Measurements from ENCODE around the gene TMEM242. TPM values are rescaled to one million over a fixed set of nuclear protein-coding genes. Genes with fewer than 3 reads are reported as not detected.

Gene TMEM242
- total RNA-seq, 1 donor from 2014 or later: 9.6 TPM

GRCh38 chr6:157300006-157300405 lies 23.3 kb downstream of the TMEM242 start:
- Histone ChIP-seq H3K4me3 (ENCODE audit: low read depth, low read length) (no peak overlapping the region), H3K27me3 (ENCODE audit: control insufficient read depth, insufficient read depth, low read length) (no peaks in the 10 kb centered on the region), H3K36me3 (ENCODE audit: control insufficient read depth, insufficient read depth, low read length) (no peaks in the 10 kb centered on the region)
- TF ChIP-seq, protein P1, sequence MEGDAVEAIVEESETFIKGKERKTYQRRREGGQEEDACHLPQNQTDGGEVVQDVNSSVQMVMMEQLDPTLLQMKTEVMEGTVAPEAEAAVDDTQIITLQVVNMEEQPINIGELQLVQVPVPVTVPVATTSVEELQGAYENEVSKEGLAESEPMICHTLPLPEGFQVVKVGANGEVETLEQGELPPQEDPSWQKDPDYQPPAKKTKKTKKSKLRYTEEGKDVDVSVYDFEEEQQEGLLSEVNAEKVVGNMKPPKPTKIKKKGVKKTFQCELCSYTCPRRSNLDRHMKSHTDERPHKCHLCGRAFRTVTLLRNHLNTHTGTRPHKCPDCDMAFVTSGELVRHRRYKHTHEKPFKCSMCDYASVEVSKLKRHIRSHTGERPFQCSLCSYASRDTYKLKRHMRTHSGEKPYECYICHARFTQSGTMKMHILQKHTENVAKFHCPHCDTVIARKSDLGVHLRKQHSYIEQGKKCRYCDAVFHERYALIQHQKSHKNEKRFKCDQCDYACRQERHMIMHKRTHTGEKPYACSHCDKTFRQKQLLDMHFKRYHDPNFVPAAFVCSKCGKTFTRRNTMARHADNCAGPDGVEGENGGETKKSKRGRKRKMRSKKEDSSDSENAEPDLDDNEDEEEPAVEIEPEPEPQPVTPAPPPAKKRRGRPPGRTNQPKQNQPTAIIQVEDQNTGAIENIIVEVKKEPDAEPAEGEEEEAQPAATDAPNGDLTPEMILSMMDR (IDR thresholded peaks at IDR 0.05; ENCODE audit: insufficient read depth, low read length, poor library complexity, severe bottlenecking): no peak
- DNase-seq (ENCODE audit: low read depth): no peak

- Histone ChIP-seq H3K27me3 (ENCODE audit: control insufficient read depth, insufficient read depth, low read length) (no peaks in the 10 kb centered on the region), H3K36me3 (ENCODE audit: control insufficient read depth, insufficient read depth, low read length) (no peaks in the 10 kb centered on the region), H3K4me3 (ENCODE audit: low read depth, low read length) (no peak overlapping the region)
- no peak for DNase-seq (ENCODE audit: low read depth)
- TF ChIP-seq, protein P1 (IDR thresholded peaks at IDR 0.05; ENCODE audit: insufficient read depth, low read length, poor library complexity, severe bottlenecking): no peak
Observed at GRCh38 chr6:157298216-157298724, 25.0 kb downstream of the TMEM242 start.

DNA sequence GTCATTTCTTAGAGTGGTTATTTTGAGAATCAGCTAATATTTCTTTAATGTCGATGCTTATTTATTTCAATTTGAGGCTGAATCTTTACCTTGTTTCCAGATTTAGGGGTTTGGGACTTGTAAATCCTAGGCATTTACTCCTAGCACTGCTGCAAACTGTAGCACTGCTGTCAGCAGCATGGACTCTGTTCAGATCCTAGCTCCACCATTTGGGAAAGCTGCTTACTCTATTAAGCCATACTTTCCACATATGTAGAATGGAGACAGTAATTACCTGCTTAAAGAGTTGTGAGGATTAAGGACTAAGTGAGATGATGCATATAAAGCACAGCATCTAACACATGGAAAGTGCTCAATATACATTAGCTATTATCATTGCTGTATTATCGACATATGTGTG lies 28.7 kb downstream of the TMEM242 start:
- Histone ChIP-seq H3K27me3 (ENCODE audit: control insufficient read depth, insufficient read depth, low read length) (no peaks in the 10 kb centered on the region), H3K4me3 (ENCODE audit: low read depth, low read length) (no peak overlapping the region), H3K36me3 (ENCODE audit: control insufficient read depth, insufficient read depth, low read length) (no peaks in the 10 kb centered on the region)
- TF ChIP-seq, protein P1 (IDR thresholded peaks at IDR 0.05; ENCODE audit: insufficient read depth, low read length, poor library complexity, severe bottlenecking): no peak
- no peak for DNase-seq (ENCODE audit: low read depth)

DNA sequence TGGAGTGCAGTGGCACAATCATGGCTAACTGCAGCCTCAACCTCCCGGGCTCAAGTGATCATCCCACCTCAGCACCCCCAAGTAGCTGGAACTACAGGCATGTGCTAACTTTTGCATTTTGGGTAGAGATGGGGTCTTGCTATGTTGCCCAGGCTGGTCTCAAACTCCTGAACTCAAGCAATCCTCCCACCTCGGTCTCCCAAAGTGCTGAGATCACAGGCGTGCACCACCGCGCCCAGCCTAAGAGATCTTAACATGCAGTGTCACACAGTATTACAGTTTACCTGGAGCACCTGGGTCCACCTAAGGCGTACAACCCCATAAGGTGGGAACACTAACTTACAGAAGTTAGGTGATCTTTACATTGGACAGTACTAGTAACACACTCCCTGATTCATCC lies 29.5 kb downstream of the TMEM242 start:
- no peaks in the 10 kb centered on the region for H3K36me3 ChIP-seq (ENCODE audit: control insufficient read depth, insufficient read depth, low read length)
- TF ChIP-seq, protein P1 (IDR thresholded peaks at IDR 0.05; ENCODE audit: insufficient read depth, low read length, poor library complexity, severe bottlenecking): no peak
- no peaks in the 10 kb centered on the region for H3K27me3 ChIP-seq (ENCODE audit: control insufficient read depth, insufficient read depth, low read length)
- DNase-seq (ENCODE audit: low read depth): no peak
- H3K4me3 ChIP-seq (ENCODE audit: low read depth, low read length): no peak overlapping the region

GRCh38 chr6:157292202-157292601 lies 31.1 kb downstream of the TMEM242 start:
- Histone ChIP-seq H3K4me3 (ENCODE audit: low read depth, low read length) (no peak overlapping the region), H3K27me3 (ENCODE audit: control insufficient read depth, insufficient read depth, low read length) (no peaks in the 10 kb centered on the region), H3K36me3 (ENCODE audit: control insufficient read depth, insufficient read depth, low read length) (no peaks in the 10 kb centered on the region)
- DNase-seq (ENCODE audit: low read depth): no peak
- TF ChIP-seq, protein P1 (IDR thresholded peaks at IDR 0.05; ENCODE audit: insufficient read depth, low read length, poor library complexity, severe bottlenecking): no peak

DNA sequence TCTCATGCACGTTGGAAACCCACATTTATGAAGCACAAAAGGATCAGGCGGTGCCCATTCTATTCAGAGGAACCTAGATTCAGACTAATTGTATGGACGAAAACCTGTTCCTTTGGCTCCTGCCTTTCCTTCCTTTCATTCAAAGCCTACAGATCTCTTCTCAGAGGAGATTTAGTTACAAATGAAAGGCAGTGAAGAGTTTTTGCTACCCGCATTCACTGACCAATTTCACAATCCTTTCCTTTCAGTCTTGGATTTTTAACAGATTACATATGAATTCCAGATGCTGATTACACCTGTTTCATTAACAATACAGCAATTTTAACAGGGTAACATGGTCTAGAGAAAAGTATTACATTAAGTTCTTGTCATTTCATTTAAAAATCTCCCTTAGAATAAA lies 32.0 kb downstream of the TMEM242 start:
- TF ChIP-seq, protein P1 (IDR thresholded peaks at IDR 0.05; ENCODE audit: insufficient read depth, low read length, poor library complexity, severe bottlenecking): no peak
- DNase-seq (ENCODE audit: low read depth): no peak
- H3K27me3 ChIP-seq (ENCODE audit: control insufficient read depth, insufficient read depth, low read length): no peaks in the 10 kb centered on the region
- H3K4me3 ChIP-seq (ENCODE audit: low read depth, low read length): no peak overlapping the region
- no peaks in the 10 kb centered on the region for H3K36me3 ChIP-seq (ENCODE audit: control insufficient read depth, insufficient read depth, low read length)
